Measurements from ENCODE around the gene ATRIP.

- no peak for TF ChIP-seq TAF1 (IDR thresholded peaks at IDR 0.05; ENCODE audit: low read depth)
- TF ChIP-seq REST (IDR thresholded peaks at IDR 0.05; ENCODE audit: borderline replicate concordance): no peak
- no peak for TF ChIP-seq EZH2 (IDR thresholded peaks at IDR 0.05; ENCODE audit: borderline replicate concordance, insufficient read depth, low read length, poor library complexity, severe bottlenecking)
- no peak for TF ChIP-seq CTCF (IDR thresholded peaks at IDR 0.05; ENCODE audit: poor library complexity, severe bottlenecking)
Measured at GRCh38 chr3:48411606-48412374, 34.7 kb upstream of the ATRIP start.

Measured in neural cell (in vitro differentiated cells).